CD4-positive, alpha-beta T cell treated with Interleukin-1 beta for 1 hour (primary cell): Measurements from ENCODE around the gene TCEAL4.
"Not testable (repeated sequence)": the region's sequence is repeated elsewhere in the genome, so short reads cannot be mapped to it uniquely, and the experiment has no call there.

Experiments
- DNase-seq, 2 donors: peaks; one replicate each; pipeline ENCODE4 v3.0.0-alpha.2; 2020 to 2022

Gene TCEAL4

GRCh38 chrX:103595202-103595601, 9.9 kb downstream of the TCEAL4 start:
- DNase-seq, result not testable (repeated sequence)

- peak; percentile 53 to 61 for DNase-seq
Observed at GRCh38 chrX:103607364-103608305, 22.3 kb downstream of the TCEAL4 start, which contains the start of gene TCEAL3. TCEAL3 (plus strand) TSS chrX:103607963; CDS start chrX:103609065, 1,102 bp downstream.

DNA sequence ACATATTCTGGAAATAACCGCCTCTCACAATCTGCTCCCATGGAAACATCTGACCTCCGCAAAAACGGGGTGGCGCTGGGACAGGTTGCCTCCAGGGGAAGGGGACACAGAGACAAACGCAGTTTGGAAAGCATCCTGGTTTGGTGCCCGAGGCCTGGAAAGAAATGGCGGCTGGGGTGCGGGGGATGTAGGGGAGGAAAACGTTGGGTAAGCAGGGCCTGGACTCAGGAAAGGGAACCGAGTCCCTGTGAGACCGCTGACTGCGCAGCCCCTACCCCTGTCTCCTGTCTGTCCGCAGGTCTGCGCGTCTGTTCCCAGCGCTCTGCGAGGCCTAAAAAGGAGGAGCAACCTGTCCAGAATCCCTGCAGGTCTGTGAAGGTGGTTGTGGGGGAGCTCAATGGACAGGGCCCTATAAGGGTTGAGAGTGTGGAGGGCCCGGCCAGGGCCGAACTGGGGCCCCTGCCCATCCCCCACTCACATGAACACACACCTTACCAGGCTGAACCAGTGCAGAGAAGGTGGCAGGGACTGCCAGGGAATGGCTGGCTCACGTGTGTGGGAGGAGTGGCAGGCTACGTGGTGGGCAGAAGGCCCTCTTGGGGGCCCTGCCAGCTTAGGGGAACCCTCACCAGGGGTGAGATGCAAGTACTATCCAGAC, 23.1 kb downstream of the TCEAL4 start:
- DNase-seq, result no peak

GRCh38 chrX:103610282-103610681, 25.0 kb downstream of the TCEAL4 start:
- DNase-seq, result no peak

DNA sequence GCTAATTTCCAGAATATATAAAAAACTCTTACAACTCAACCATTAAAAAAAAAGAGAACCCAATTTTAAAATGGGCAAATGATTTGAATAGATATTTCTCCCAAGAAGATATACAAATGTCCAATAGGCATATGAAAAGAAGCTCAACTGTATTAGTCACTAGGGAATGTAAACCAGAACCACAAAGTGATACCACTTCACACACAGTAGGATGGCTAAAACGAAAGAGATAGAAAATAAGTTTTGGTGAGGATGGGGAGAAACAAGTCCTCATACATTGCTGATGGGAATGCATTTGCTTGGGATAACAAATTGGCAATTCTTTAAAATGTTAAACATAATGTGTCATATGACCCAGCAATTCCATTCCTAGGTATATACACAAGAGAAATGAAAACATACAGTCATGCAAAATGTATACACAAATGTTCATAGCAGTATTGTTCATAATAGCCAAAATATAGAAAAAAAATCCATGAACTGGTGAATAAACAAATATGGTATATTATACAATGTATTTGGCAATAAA, 28.1 kb downstream of the TCEAL4 start:
- no peak for DNase-seq

DNA sequence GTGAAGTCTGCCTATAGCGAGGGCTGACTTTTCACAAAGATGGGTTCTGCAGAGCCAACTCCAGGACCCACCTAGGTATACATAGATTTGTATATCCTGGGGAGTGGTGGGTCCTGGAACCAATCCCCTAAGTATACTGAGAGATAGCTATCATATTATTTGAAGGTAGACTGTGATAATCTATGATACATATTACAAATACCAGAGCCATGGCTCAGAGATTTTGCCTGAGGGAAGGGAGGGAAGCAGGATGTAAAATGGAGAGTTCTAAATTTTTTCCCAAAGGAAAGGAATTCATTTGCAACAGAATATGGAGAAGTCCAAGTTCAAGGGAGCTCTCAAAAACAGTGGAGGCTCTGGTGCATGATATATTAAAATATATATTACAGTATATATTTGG, 29.7 kb downstream of the TCEAL4 start:
- no peak for DNase-seq

GRCh38 chrX:103615781-103616371, 30.6 kb downstream of the TCEAL4 start:
- DNase-seq, result no peak

DNA sequence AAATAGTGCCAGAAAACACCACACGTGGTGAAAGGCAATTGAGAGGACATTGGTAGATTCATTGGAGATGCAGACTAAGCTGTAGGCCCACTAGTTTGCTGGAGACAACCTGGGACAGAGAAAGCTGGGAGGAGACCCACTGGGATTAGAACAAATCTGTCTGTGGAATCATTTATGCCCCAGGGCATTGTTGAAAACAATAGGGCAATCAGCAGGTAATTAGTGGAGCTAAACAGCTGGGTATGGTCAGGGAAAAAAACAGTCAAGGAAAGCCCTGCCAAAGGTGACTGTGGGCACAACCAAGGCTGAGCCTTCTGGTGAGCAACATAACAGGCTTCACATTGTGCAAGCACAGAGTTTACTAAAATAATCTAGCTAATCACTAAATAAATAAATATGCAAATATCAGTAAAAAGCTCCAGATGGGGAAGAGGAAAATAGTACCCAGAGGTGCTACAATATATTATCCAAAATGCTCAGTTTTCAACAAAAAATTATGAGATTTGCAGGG, 31.4 kb downstream of the TCEAL4 start:
- DNase-seq, result no peak

DNA sequence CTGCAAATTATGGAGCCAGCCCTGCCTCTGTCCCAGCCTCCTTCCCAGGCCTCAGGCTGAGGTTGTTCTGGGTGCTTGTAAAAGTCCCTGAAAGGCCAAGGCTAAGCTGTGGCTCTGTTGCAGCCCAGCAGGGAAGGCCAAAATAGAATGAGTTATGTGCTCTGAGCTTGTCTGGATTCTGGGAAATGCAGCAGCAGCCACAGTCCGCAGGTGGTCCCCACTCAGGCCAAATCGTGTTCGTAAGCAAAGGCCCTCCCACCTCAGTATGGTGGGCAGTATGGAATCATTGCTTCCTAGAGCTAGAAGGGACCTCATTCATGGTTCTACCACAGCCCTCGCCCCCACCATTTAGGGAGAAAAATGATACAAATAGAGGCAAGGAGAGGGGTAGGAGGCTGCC, 38.8 kb downstream of the TCEAL4 start:
- no peak for DNase-seq

GRCh38 chrX:103626855-103627254, 41.5 kb downstream of the TCEAL4 start:
- no peak for DNase-seq

- peak; percentile 40 to 44 for DNase-seq
Observed at GRCh38 chrX:103628386-103629317, 43.3 kb downstream of the TCEAL4 start, which contains the start of gene TCEAL1. TCEAL1 (plus strand) TSS chrX:103628975; CDS start chrX:103629917, 942 bp downstream.

- peak; percentile 17 to 21 for DNase-seq
Observed at GRCh38 chrX:103629318-103630170, 44.2 kb downstream of the TCEAL4 start.

DNA sequence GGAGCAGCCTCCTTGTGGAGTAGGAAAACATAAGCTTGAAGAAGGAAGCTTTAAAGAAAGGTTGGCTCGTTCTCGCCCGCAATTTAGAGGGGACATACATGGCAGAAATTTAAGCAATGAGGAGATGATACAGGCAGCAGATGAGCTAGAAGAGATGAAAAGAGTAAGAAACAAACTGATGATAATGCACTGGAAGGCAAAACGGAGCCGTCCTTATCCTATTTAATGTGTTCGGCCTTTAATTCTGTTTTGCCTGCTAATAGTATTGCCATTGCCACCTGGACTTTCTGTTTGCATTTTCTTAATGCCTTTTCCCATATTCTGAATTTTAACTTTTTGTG, 44.8 kb downstream of the TCEAL4 start:
- DNase-seq, result no peak

GRCh38 chrX:103631145-103631544, 45.8 kb downstream of the TCEAL4 start:
- no peak for DNase-seq

- DNase-seq, result no peak
Observed at GRCh38 chrX:103635436-103635835, 50.1 kb downstream of the TCEAL4 start.
